Activated naive CD8-positive, alpha-beta T cell treated with anti-CD3 and anti-CD28 coated beads for 36 hours (primary cell): Measurements from ENCODE around the gene GRIK4. TPM values are rescaled to one million over a fixed set of nuclear protein-coding genes. Genes with fewer than 3 reads are reported as not detected.

Experiments used
- DNase-seq: peaks from one replicate; pipeline ENCODE4 v3.0.0; 2021
- H3K27ac Mint-ChIP-seq: one replicate; pipeline ENCODE4 v1.8.0; 2022; ENCODE audit warnings: mild to moderate bottlenecking, moderate library complexity, mixed read lengths
- H3K27me3 Mint-ChIP-seq: one replicate; pipeline ENCODE4 v1.8.0; 2022; ENCODE audit warnings: mild to moderate bottlenecking, mixed read lengths
- H3K36me3 Mint-ChIP-seq: one replicate; pipeline ENCODE4 v1.8.0; 2021; ENCODE audit warnings: mild to moderate bottlenecking, mixed read lengths
- H3K4me1 Mint-ChIP-seq: one replicate; pipeline ENCODE4 v1.8.0; 2021; ENCODE audit warnings: mixed read lengths
- H3K4me3 Mint-ChIP-seq: one replicate; pipeline ENCODE4 v1.8.0; 2022; ENCODE audit warnings: mild to moderate bottlenecking, moderate library complexity, mixed read lengths
- H3K9me3 Mint-ChIP-seq: one replicate; pipeline ENCODE4 v1.8.0; 2022; ENCODE audit warnings: mixed read lengths
- total RNA-seq, 2 experiments: library from RNA; stranded (reverse); gene quantifications; one replicate each; pipeline ENCODE4 v1.2.3, GENCODE V29; 2021

The GRIK4 gene
- total RNA-seq, 2 experiments from 2014 or later: 0.40 to 0.43 TPM

GRCh38 chr11:120900643-120901042 is 389.1 kb downstream of the GRIK4 start:
- no peaks in the 10 kb centered on the region for H3K36me3 Mint-ChIP-seq
- no peak overlapping the region for H3K4me3 Mint-ChIP-seq
- peaks cover 12% of the 10 kb centered on the region for H3K27me3 Mint-ChIP-seq
- H3K4me1 Mint-ChIP-seq: no peaks in the 10 kb centered on the region
- DNase-seq: no peak
- H3K27ac Mint-ChIP-seq: no peak overlapping the region
- no peaks in the 10 kb centered on the region for H3K9me3 Mint-ChIP-seq

GRCh38 chr11:120903686-120904085 is 392.1 kb downstream of the GRIK4 start:
- Mint-ChIP-seq H3K9me3 (no peaks in the 10 kb centered on the region), H3K36me3 (no peaks in the 10 kb centered on the region), H3K4me1 (no peaks in the 10 kb centered on the region), H3K27ac (no peak overlapping the region), H3K27me3 (peaks cover 6% of the 10 kb centered on the region), H3K4me3 (no peak overlapping the region)
- no peak for DNase-seq

GRCh38 chr11:120904116-120904515 is 392.6 kb downstream of the GRIK4 start:
- Mint-ChIP-seq H3K27ac (no peak overlapping the region), H3K36me3 (no peaks in the 10 kb centered on the region), H3K4me3 (no peak overlapping the region), H3K9me3 (no peaks in the 10 kb centered on the region), H3K4me1 (no peaks in the 10 kb centered on the region), H3K27me3 (peaks cover 5% of the 10 kb centered on the region)
- DNase-seq: no peak

GRCh38 chr11:120906766-120907165 is 395.2 kb downstream of the GRIK4 start:
- Mint-ChIP-seq H3K36me3 (no peaks in the 10 kb centered on the region), H3K27me3 (peaks cover 5% of the 10 kb centered on the region), H3K9me3 (no peaks in the 10 kb centered on the region), H3K4me3 (no peak overlapping the region), H3K4me1 (no peaks in the 10 kb centered on the region), H3K27ac (no peak overlapping the region)
- DNase-seq: no peak

GRCh38 chr11:120907971-120908370 is 396.4 kb downstream of the GRIK4 start:
- Mint-ChIP-seq H3K9me3 (no peaks in the 10 kb centered on the region), H3K36me3 (no peaks in the 10 kb centered on the region), H3K4me1 (no peaks in the 10 kb centered on the region), H3K27me3 (peaks cover 5% of the 10 kb centered on the region), H3K4me3 (no peak overlapping the region), H3K27ac (no peak overlapping the region)
- no peak for DNase-seq

- H3K27me3 Mint-ChIP-seq: peaks cover 5% of the 10 kb centered on the region
- no peaks in the 10 kb centered on the region for H3K9me3 Mint-ChIP-seq
- no peak for DNase-seq
- H3K27ac Mint-ChIP-seq: no peak overlapping the region
- H3K36me3 Mint-ChIP-seq: no peaks in the 10 kb centered on the region
- no peak overlapping the region for H3K4me3 Mint-ChIP-seq
- H3K4me1 Mint-ChIP-seq: no peaks in the 10 kb centered on the region
Observed at GRCh38 chr11:120908461-120909181, 397.1 kb downstream of the GRIK4 start.

GRCh38 chr11:120909676-120910416 is 398.3 kb downstream of the GRIK4 start:
- no peaks in the 10 kb centered on the region for H3K9me3 Mint-ChIP-seq
- no peak overlapping the region for H3K4me3 Mint-ChIP-seq
- peaks cover 5% of the 10 kb centered on the region for H3K27me3 Mint-ChIP-seq
- DNase-seq: no peak
- H3K4me1 Mint-ChIP-seq: no peaks in the 10 kb centered on the region
- H3K36me3 Mint-ChIP-seq: no peaks in the 10 kb centered on the region
- H3K27ac Mint-ChIP-seq: no peak overlapping the region

GRCh38 chr11:120911943-120912342 is 400.4 kb downstream of the GRIK4 start:
- Mint-ChIP-seq H3K4me1 (no peaks in the 10 kb centered on the region), H3K27ac (no peak overlapping the region), H3K9me3 (no peaks in the 10 kb centered on the region), H3K4me3 (no peak overlapping the region), H3K27me3 (peaks cover 5% of the 10 kb centered on the region), H3K36me3 (no peaks in the 10 kb centered on the region)
- no peak for DNase-seq

GRCh38 chr11:120912504-120912903 is 401.0 kb downstream of the GRIK4 start:
- Mint-ChIP-seq H3K9me3 (no peaks in the 10 kb centered on the region), H3K4me1 (no peaks in the 10 kb centered on the region), H3K4me3 (no peak overlapping the region), H3K27me3 (peaks cover 5% of the 10 kb centered on the region), H3K36me3 (no peaks in the 10 kb centered on the region), H3K27ac (no peak overlapping the region)
- DNase-seq: no peak

- no peak overlapping the region for H3K4me3 Mint-ChIP-seq
- H3K4me1 Mint-ChIP-seq: no peaks in the 10 kb centered on the region
- H3K27ac Mint-ChIP-seq: no peak overlapping the region
Observed at GRCh38 chr11:120912915-120913314, 401.4 kb downstream of the GRIK4 start.

GRCh38 chr11:120914021-120914420 is 402.5 kb downstream of the GRIK4 start:
- Mint-ChIP-seq H3K27me3 (peaks cover 5% of the 10 kb centered on the region), H3K27ac (no peak overlapping the region), H3K36me3 (no peaks in the 10 kb centered on the region), H3K9me3 (no peaks in the 10 kb centered on the region), H3K4me1 (no peaks in the 10 kb centered on the region), H3K4me3 (no peak overlapping the region)
- DNase-seq: no peak

More at GRCh38 chr11:120912915-120913314, 401.4 kb downstream of the GRIK4 start:
- DNase-seq: no peak
- Mint-ChIP-seq H3K27me3 (peaks cover 5% of the 10 kb centered on the region), H3K36me3 (no peaks in the 10 kb centered on the region), H3K9me3 (no peaks in the 10 kb centered on the region)

- Mint-ChIP-seq H3K4me3 (no peak overlapping the region), H3K36me3 (no peaks in the 10 kb centered on the region), H3K27ac (no peak overlapping the region), H3K9me3 (no peaks in the 10 kb centered on the region), H3K27me3 (peaks cover 5% of the 10 kb centered on the region), H3K4me1 (no peaks in the 10 kb centered on the region)
- no peak for DNase-seq
Observed at GRCh38 chr11:120914601-120915000, 403.1 kb downstream of the GRIK4 start.

GRCh38 chr11:120917559-120918239 is 406.2 kb downstream of the GRIK4 start:
- DNase-seq: no peak
- no peaks in the 10 kb centered on the region for H3K36me3 Mint-ChIP-seq
- no peak overlapping the region for H3K27ac Mint-ChIP-seq
- H3K4me3 Mint-ChIP-seq: no peak overlapping the region
- no peaks in the 10 kb centered on the region for H3K27me3 Mint-ChIP-seq
- H3K4me1 Mint-ChIP-seq: no peaks in the 10 kb centered on the region
- no peaks in the 10 kb centered on the region for H3K9me3 Mint-ChIP-seq

- H3K27me3 Mint-ChIP-seq: no peaks in the 10 kb centered on the region
Observed at GRCh38 chr11:120918257-120918656, 406.7 kb downstream of the GRIK4 start.

GRCh38 chr11:120919045-120919444 is 407.5 kb downstream of the GRIK4 start:
- Mint-ChIP-seq H3K36me3 (no peaks in the 10 kb centered on the region), H3K9me3 (no peaks in the 10 kb centered on the region), H3K27ac (no peak overlapping the region), H3K27me3 (no peaks in the 10 kb centered on the region), H3K4me1 (no peaks in the 10 kb centered on the region), H3K4me3 (no peak overlapping the region)
- no peak for DNase-seq

More at GRCh38 chr11:120918257-120918656, 406.7 kb downstream of the GRIK4 start:
- Mint-ChIP-seq H3K27ac (no peak overlapping the region), H3K36me3 (no peaks in the 10 kb centered on the region), H3K9me3 (no peaks in the 10 kb centered on the region), H3K4me3 (no peak overlapping the region), H3K4me1 (no peaks in the 10 kb centered on the region)
- DNase-seq: no peak
